Calu3 (cell line): Measurements from ENCODE around the gene ABHD1. TPM values are rescaled to one million over a fixed set of nuclear protein-coding genes. Genes with fewer than 3 reads are reported as not detected.

Source experiments
- BruUV-seq: library from RNA; stranded (reverse); fragments of 400-500 nt; replicated peaks from 2 replicates; lab custom pipeline; 2021; lab: Mats Ljungman, UMichigan
- CTCF ChIA-PET: fragments of 300-600 bp; sonication (Branson Sonifier 250); formaldehyde crosslinking; loops from one replicate; lab custom pipeline; 2022; ENCODE audit warnings: antibody characterized with exemption; lab: Charles Lee
- DNase-seq: peaks from one replicate; pipeline ENCODE4 v3.0.0; 2022
- H3K27ac Mint-ChIP-seq: one replicate; pipeline ENCODE4 v1.8.0; 2022; ENCODE audit warnings: mixed read lengths; ENCODE audit not compliant: unreplicated experiment
- H3K27me3 Mint-ChIP-seq: one replicate; pipeline ENCODE4 v1.8.0; 2022; ENCODE audit warnings: mixed read lengths; ENCODE audit not compliant: unreplicated experiment
- H3K36me3 Mint-ChIP-seq: one replicate; pipeline ENCODE4 v1.8.0; 2022; ENCODE audit warnings: mild to moderate bottlenecking, moderate library complexity, mixed read lengths; ENCODE audit not compliant: insufficient read depth, unreplicated experiment
- H3K4me1 Mint-ChIP-seq: one replicate; pipeline ENCODE4 v1.8.0; 2022; ENCODE audit warnings: mild to moderate bottlenecking, low read depth, mixed read lengths; ENCODE audit not compliant: unreplicated experiment
- H3K4me3 Mint-ChIP-seq: one replicate; pipeline ENCODE4 v1.8.0; 2022; ENCODE audit warnings: mild to moderate bottlenecking, low read depth, moderate library complexity, mixed read lengths; ENCODE audit not compliant: unreplicated experiment
- H3K9me3 Mint-ChIP-seq: one replicate; pipeline ENCODE4 v1.8.0; 2022; ENCODE audit warnings: low read depth, mixed read lengths; ENCODE audit not compliant: unreplicated experiment
- CTCF ChIP-seq: fragments of 200-600 bp; IDR thresholded peaks from one replicate; pipeline ENCODE4 v1.8.0; 2022; ENCODE audit warnings: antibody characterized with exemption; ENCODE audit not compliant: unreplicated experiment
- intact Hi-C: fragments of 100-400 bp; cut with micrococcal nuclease; formaldehyde crosslinking; loops from one replicate; pipeline ENCODE4 v1.10.0; 2022; ENCODE audit not compliant: unreplicated experiment
- total RNA-seq: library from RNA; stranded (reverse); gene quantifications from 2 replicates; pipeline ENCODE4 v1.2.3, GENCODE V29; 2022

The ABHD1 gene
- total RNA-seq, 1 experiment from 2014 or later, result 0.64 TPM

- intact Hi-C loops, result no loop called here
Measured at GRCh38 chr2:27137322-27137935, 13.8 kb downstream of the ABHD1 start.

GRCh38 chr2:27138111-27138510 lies 14.5 kb downstream of the ABHD1 start:
- H3K4me3 Mint-ChIP-seq, result no peak overlapping the region
- TF ChIP-seq CTCF, result no peak
- H3K27me3 Mint-ChIP-seq, result peaks cover 42% of the 10 kb centered on the region
- peaks cover 5% of the 10 kb centered on the region for H3K4me1 Mint-ChIP-seq
- DNase-seq, result no peak
- CTCF ChIA-PET, result no interaction called here
- H3K27ac Mint-ChIP-seq, result no peak overlapping the region
- BruUV-seq, result no TSS peak
- no peaks in the 10 kb centered on the region for H3K9me3 Mint-ChIP-seq
- intact Hi-C loops, result no loop called here
- peaks cover 26% of the 10 kb centered on the region for H3K36me3 Mint-ChIP-seq

More at GRCh38 chr2:27137322-27137935, 13.8 kb downstream of the ABHD1 start:
- H3K9me3 Mint-ChIP-seq, result no peaks in the 10 kb centered on the region
- peaks cover 26% of the 10 kb centered on the region for H3K36me3 Mint-ChIP-seq
- H3K27me3 Mint-ChIP-seq, result peaks cover 35% of the 10 kb centered on the region
- peaks cover 9% of the 10 kb centered on the region for H3K4me1 Mint-ChIP-seq
- no peak overlapping the region for H3K27ac Mint-ChIP-seq
- H3K4me3 Mint-ChIP-seq, result no peak overlapping the region
- no peak for TF ChIP-seq CTCF
- no TSS peak for BruUV-seq
- DNase-seq, result no peak
- CTCF ChIA-PET, result interaction anchor here (0.6 kb wide), 1 partner anchor 14 kb away, joined by 3 read pairs; no protein-coding TSS in a partner anchor

- DNase-seq, result no peak
- BruUV-seq, result no TSS peak
- no peak within 1 kb of the TSS for H3K27ac Mint-ChIP-seq
- no peaks in the 10 kb centered on the region for H3K9me3 Mint-ChIP-seq
- peaks cover 15% of the 10 kb centered on the region for H3K36me3 Mint-ChIP-seq
- CTCF ChIA-PET, result no interaction called here
- H3K4me3 Mint-ChIP-seq, result no peak within 1 kb of the TSS
- no peaks in the 10 kb centered on the region for H3K4me1 Mint-ChIP-seq
- no peak for TF ChIP-seq CTCF
- intact Hi-C loops, result no loop called here
- H3K27me3 Mint-ChIP-seq, result peaks cover 54% of the 10 kb centered on the region
Measured at GRCh38 chr2:27139310-27139709, 15.7 kb downstream of the ABHD1 start, which contains the start of gene PRR30. Gene PRR30, minus strand, starts transcription at chr2:27139410. Its CDS starts 1,081 bp downstream, at chr2:27138329.

GRCh38 chr2:27143285-27143684 lies 19.7 kb downstream of the ABHD1 start:
- CTCF ChIA-PET, result no interaction called here
- Mint-ChIP-seq H3K4me3 (no peak overlapping the region), H3K27ac (no peak overlapping the region), H3K36me3 (no peaks in the 10 kb centered on the region), H3K4me1 (no peaks in the 10 kb centered on the region), H3K27me3 (peaks cover 60% of the 10 kb centered on the region), H3K9me3 (no peaks in the 10 kb centered on the region)
- DNase-seq, result no peak
- TF ChIP-seq CTCF, result no peak
- BruUV-seq, result no TSS peak
- intact Hi-C loops, result no loop called here
